ENCODE data around the gene SLC44A3.

GRCh38 chr1:94926915-94927404 is 106.8 kb downstream of the SLC44A3 start, which contains the start of gene CNN3:
- TF ChIP-seq EZH2 (IDR thresholded peaks at IDR 0.05; ENCODE audit: low read length, missing control alignments) (no peak), CTCF (conservative IDR thresholded peaks at IDR 0.05 in 1 of 2, IDR thresholded peaks at IDR 0.05 in 1 of 2; ENCODE audit: low read depth in 1 of 2, low read length in 2 of 2) (no peak)
